Fibroblast of lung (primary cell): Measurements from ENCODE around the gene SCAF4. TPM values are rescaled to one million over a fixed set of nuclear protein-coding genes. Genes with fewer than 3 reads are reported as not detected.
"Not testable (repeated sequence)": the region's sequence is repeated elsewhere in the genome, so short reads cannot be mapped to it uniquely, and the experiment has no call there.

Experiments
- DNase-seq, 2 donors: peaks; one replicate each; pipeline versions ENCODE4 v3.0.0 to v3.0.0-alpha.2; 2010; ENCODE audit warnings: low read depth in 2 of 2
- H2AFZ ChIP-seq: 2 replicates; pipeline ENCODE4 v1.5.1; 2012; ENCODE audit warnings: low read length, control low read depth, inconsistent platforms
- H3K27ac ChIP-seq: 2 replicates; pipeline ENCODE4 v1.5.1; 2011; ENCODE audit warnings: low read length, control low read depth; ENCODE audit not compliant: insufficient read depth
- H3K27me3 ChIP-seq: 2 replicates; pipeline ENCODE4 v1.5.1; 2011; ENCODE audit warnings: mild to moderate bottlenecking, low read length; ENCODE audit not compliant: control insufficient read depth, insufficient read depth
- H3K36me3 ChIP-seq: 2 replicates; pipeline ENCODE4 v1.5.1; 2011; ENCODE audit warnings: low read length; ENCODE audit not compliant: control insufficient read depth, insufficient read depth
- H3K4me1 ChIP-seq: 2 replicates; pipeline ENCODE4 v1.5.1; 2011; ENCODE audit warnings: low read length; ENCODE audit not compliant: control insufficient read depth, insufficient read depth; ENCODE audit errors: extremely low read depth
- H3K4me2 ChIP-seq: 2 replicates; pipeline ENCODE4 v1.5.1; 2011; ENCODE audit warnings: low read length, control low read depth; ENCODE audit not compliant: insufficient read depth; ENCODE audit errors: extremely low read depth
- H3K4me3 ChIP-seq, 4 experiments: fragments of 200-600 bp in 1 of 4; sonication (generic) in 1 of 4; replicated peaks in 1 of 4; 2 replicates each; pipeline ENCODE4 v1.5.1; 2011 to 2016; ENCODE audit warnings: low read length in 4 of 4, low read depth in 3 of 4, mild to moderate bottlenecking in 3 of 4, control low read depth in 2 of 4, inconsistent platforms in 1 of 4, mixed read lengths in 1 of 4; ENCODE audit not compliant: insufficient read depth in 1 of 4; ENCODE audit errors: control extremely low read depth in 1 of 4
- H3K79me2 ChIP-seq: 2 replicates; pipeline ENCODE4 v1.5.1; 2012; ENCODE audit warnings: mild to moderate bottlenecking, low read length, inconsistent platforms; ENCODE audit not compliant: control insufficient read depth, insufficient read depth
- H3K9ac ChIP-seq: 2 replicates; pipeline ENCODE4 v1.5.1; 2011; ENCODE audit warnings: mild to moderate bottlenecking, low read length, control low read depth; ENCODE audit not compliant: insufficient read depth
- H3K9me3 ChIP-seq: 2 replicates; pipeline ENCODE4 v1.5.1; 2012; ENCODE audit warnings: low read depth, low read length; ENCODE audit not compliant: control insufficient read depth, insufficient read depth
- H4K20me1 ChIP-seq: 2 replicates; pipeline ENCODE4 v1.5.1; 2011; ENCODE audit warnings: low read length; ENCODE audit not compliant: control insufficient read depth, insufficient read depth; ENCODE audit errors: extremely low read depth
- EZH2 ChIP-seq: IDR thresholded peaks from 2 replicates; pipeline ENCODE4 v1.5.1; 2012; ENCODE audit warnings: low read length, control low read depth, mild to moderate bottlenecking; ENCODE audit errors: missing control alignments
- polyA plus RNA-seq, 2 donors: library from polyadenylated mRNA; depleted of rRNA in 1 of 2; stranded (reverse) in 1 of 2; unstranded in 1 of 2; fragments of >200 nt; gene quantifications; 2 replicates each; pipeline ENCODE4 v1.2.1, GENCODE V29; 2011 to 2012; ENCODE audit warnings: missing spikeins in 1 of 2
- total RNA-seq: library from RNA; depleted of rRNA; stranded (reverse); fragments of >200 nt; gene quantifications from 2 replicates; pipeline ENCODE4 v1.2.1, GENCODE V29; 2014
- TF ChIP-seq, protein P1 (sequence below), 2 donors: IDR thresholded peaks in 1 of 2; conservative IDR thresholded peaks in 1 of 2; 1 replicate in 1 of 2; 2 replicates in 1 of 2; pipeline ENCODE4 v1.5.1; 2011 to 2012; ENCODE audit warnings: low read length in 2 of 2, control low read depth in 1 of 2, inconsistent platforms in 1 of 2, low read depth in 1 of 2, mild to moderate bottlenecking in 1 of 2

SCAF4 gene
- total and polyA plus RNA-seq, 2 donors (not counting 1 experiment from before 2014, with no cell fraction given): 5.6 to 7.5 TPM

DNA sequence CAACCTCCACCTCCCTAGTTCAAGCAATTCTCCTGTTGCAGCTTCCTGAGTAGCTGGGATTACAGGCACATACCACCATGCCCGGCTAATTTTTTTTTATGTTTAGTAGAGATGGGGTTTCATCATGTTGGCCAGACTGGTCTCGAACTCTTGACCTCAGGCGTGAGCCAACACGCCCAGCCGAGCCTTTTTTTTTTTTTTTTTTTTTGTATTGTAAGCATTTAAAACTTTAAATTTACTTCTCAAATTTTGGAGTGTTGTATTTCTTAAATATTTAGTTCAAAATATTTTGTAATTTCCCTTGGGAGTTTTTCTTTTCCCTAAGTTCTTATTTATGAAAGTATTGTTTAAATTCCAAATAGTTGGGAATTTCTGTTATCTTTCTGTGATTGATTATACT lies 9.2 kb upstream of the SCAF4 start:
- H3K4me3 ChIP-seq: no peak overlapping the region
- H3K4me1 ChIP-seq: peaks cover 3% of the 10 kb centered on the region
- no peaks in the 10 kb centered on the region for H3K27me3 ChIP-seq
- no peaks in the 10 kb centered on the region for H3K36me3 ChIP-seq
- no peaks in the 10 kb centered on the region for H3K9me3 ChIP-seq
- H3K79me2 ChIP-seq: no peaks in the 10 kb centered on the region
- H4K20me1 ChIP-seq: no peaks in the 10 kb centered on the region
- no peak overlapping the region for H3K27ac ChIP-seq
- no peak overlapping the region for H2AFZ ChIP-seq
- DNase-seq: no peak
- H3K9ac ChIP-seq: no peak overlapping the region
- H3K4me2 ChIP-seq: no peak overlapping the region
- TF ChIP-seq, protein P1, sequence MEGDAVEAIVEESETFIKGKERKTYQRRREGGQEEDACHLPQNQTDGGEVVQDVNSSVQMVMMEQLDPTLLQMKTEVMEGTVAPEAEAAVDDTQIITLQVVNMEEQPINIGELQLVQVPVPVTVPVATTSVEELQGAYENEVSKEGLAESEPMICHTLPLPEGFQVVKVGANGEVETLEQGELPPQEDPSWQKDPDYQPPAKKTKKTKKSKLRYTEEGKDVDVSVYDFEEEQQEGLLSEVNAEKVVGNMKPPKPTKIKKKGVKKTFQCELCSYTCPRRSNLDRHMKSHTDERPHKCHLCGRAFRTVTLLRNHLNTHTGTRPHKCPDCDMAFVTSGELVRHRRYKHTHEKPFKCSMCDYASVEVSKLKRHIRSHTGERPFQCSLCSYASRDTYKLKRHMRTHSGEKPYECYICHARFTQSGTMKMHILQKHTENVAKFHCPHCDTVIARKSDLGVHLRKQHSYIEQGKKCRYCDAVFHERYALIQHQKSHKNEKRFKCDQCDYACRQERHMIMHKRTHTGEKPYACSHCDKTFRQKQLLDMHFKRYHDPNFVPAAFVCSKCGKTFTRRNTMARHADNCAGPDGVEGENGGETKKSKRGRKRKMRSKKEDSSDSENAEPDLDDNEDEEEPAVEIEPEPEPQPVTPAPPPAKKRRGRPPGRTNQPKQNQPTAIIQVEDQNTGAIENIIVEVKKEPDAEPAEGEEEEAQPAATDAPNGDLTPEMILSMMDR (conservative IDR thresholded peaks at IDR 0.05 in 1 of 2, IDR thresholded peaks at IDR 0.05 in 1 of 2; ENCODE audit: low read depth in 1 of 2, low read length in 2 of 2): no peak
- no peak for TF ChIP-seq EZH2

DNA sequence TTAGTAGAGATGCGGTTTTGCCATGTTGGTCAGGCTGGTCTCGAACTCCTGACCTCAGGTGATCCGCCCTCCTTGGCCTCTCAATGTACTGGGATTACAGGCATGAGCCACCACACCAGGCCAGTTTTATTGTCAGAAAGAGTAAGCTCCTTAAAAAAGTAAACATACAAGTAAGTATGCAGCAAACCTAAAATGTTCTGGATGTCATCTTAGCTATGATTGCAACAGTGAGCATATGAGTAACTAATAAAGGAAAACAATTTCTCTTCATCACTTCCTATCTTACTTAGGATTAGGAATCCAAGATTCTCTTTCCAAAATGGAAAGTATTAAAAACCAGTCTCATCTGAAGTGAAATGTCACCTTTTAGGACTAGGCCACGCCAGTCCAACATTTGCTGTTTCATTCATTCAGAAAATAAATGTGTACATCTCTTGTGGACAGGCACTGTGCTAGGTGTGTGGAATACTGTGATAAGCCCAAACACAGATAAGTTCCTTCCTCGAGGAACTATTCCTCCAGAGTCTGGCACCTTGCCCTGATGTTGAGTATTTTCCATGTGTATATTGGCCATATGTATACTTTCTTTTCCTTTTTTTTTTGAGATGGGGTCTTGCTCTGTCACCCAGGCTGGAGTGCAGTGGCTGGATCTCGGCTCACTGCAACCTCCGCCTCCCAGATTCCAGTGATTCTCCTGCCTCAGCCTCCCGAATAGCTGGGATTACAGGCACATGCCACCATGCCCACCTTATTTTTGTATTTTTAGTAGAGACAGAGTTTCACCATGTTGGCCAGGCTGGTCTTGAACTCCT lies 5.9 kb upstream of the SCAF4 start:
- peak overlapping the region; percentile 26 for H3K27ac ChIP-seq
- not testable (repeated sequence) for H3K27me3 ChIP-seq, H3K79me2 ChIP-seq, H3K4me3 ChIP-seq, H2AFZ ChIP-seq, H3K9me3 ChIP-seq, H3K36me3 ChIP-seq, H3K9ac ChIP-seq, H4K20me1 ChIP-seq
- peak overlapping the region; percentile 52 for H3K4me2 ChIP-seq
- DNase-seq: peak in 1 of 2 donors; percentile 33
- H3K4me1 ChIP-seq: peaks cover 12% of the 10 kb centered on the region

DNA sequence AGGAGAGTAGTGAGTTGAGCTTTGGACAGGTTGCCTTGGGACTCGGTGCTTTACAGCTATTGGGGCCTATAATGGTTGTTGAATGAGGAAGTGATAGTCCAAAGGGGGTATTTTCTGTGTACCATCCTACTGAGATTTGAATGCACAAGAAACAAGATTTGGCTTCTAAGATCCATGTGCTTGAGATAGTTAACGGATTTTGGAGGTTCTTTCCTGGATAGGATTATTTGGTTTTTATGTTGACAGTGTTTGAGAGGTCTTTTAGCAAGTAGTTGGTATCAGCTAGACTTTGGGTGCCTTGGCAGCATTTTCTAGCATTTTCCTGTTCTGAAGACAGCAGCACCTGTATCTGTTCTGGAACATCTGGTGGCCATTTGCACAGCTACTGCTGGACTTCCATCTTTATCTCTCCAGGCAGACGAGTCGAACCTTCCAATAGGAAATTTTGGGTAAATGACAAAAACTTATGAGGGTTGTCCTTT lies 3.6 kb upstream of the SCAF4 start:
- no peak overlapping the region for H3K4me3 ChIP-seq
- no peak overlapping the region for H3K9ac ChIP-seq

More for the DNA sequence above, 3.6 kb upstream of the SCAF4 start:
- H3K4me1 ChIP-seq: peaks cover 16% of the 10 kb centered on the region
- H3K36me3 ChIP-seq: no peaks in the 10 kb centered on the region
- no peak overlapping the region for H2AFZ ChIP-seq
- H3K27me3 ChIP-seq: no peaks in the 10 kb centered on the region
- H3K27ac ChIP-seq: no peak overlapping the region
- no peaks in the 10 kb centered on the region for H3K9me3 ChIP-seq
- H3K4me2 ChIP-seq: no peak overlapping the region
- TF ChIP-seq, protein P1 (conservative IDR thresholded peaks at IDR 0.05 in 1 of 2, IDR thresholded peaks at IDR 0.05 in 1 of 2; ENCODE audit: low read depth in 1 of 2, low read length in 2 of 2): no peak
- no peak for TF ChIP-seq EZH2
- no peak for DNase-seq
- H4K20me1 ChIP-seq: no peaks in the 10 kb centered on the region
- H3K79me2 ChIP-seq: peaks cover 12% of the 10 kb centered on the region
